ENCODE measurements around the gene PYDC1. TPM values are rescaled to one million over a fixed set of nuclear protein-coding genes. Genes with fewer than 3 reads are reported as not detected.
"Not testable (repeated sequence)": the region's sequence is repeated elsewhere in the genome, so short reads cannot be mapped to it uniquely, and the experiment has no call there.

Gene PYDC1
- polyA plus RNA-seq (ENCODE audit: insufficient read length in 4 of 4) = not detected

DNA sequence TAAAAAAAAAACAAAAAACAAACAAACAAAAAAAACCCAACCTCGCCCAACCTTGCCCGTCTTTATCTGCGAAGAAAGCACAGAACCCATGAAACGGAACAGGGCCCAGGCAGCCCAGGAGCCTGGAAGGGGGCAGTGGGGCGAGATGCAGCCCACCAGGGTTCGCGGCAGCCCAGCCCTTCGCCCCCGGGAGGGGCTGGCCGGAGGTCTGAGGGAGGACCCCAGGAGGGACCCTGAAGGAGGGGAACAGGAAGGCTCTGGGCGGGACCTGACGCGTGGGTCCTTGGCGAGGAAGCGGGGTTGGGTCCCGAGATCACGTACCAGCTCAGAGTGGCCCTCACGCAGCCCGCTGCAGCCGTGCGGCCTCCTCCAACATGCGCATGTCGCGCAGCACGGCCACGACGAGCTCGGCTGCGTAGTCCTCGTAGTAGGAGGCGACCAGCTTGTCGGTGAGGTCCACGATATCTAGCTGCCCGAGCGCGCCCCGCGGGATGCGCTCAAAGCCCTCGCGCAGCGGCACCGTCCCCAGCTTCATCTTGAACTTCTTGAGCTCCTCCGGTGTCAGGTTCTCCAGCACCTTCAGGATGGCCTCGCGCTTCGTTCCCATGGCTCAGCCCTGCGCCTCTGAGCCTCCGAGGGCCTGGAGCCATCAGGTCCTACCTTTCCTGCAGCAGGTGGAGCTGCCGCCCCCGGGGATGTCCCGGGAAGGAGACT, at the start of gene PYDC1:
Gene PYDC1 (minus strand): TSS at position 714 of the 714 bp plus-strand sequence. CDS start 107 bp downstream, at position 607.
- no peak for DNase-seq (ENCODE audit: low read depth in 4 of 4, low spot score in 3 of 4)

DNA sequence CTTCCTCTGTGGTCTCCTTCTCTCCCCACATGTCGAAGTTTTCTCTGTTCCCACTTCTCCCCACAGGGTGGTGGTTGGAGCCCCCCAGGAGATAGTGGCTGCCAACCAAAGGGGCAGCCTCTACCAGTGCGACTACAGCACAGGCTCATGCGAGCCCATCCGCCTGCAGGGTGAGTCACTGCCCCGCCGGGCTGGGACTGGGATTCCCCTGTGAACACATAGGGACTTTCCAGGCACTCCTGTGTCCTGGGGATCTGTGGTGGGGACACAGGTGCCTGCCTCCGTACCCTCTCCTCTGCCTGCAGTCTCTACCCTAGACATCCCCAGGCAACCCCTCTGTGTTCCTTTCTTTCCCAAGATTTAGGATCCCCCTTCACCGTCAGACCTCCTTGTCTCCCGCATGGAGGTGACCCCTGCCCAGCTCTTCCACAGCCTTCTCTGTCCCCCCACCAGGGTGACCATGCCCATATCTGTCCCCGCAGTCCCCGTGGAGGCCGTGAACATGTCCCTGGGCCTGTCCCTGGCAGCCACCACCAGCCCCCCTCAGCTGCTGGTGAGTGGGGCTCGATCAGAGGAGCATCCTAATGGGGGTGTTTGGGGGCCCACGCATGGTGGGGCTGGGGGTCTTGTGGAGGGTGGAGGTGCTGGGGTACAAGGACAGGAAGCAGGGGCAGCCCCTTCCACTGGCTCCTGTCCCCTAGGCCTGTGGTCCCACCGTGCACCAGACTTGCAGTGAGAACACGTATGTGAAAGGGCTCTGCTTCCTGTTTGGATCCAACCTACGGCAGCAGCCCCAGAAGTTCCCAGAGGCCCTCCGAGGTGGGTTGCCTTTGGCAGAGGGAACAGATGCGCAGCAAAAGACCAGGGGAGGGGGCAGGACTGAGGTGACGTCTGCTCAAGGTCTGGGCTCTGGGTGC, 48.7 kb upstream of the PYDC1 start:
- DNase-seq (ENCODE audit: low read depth in 4 of 4, low spot score in 3 of 4) = no peak

DNA sequence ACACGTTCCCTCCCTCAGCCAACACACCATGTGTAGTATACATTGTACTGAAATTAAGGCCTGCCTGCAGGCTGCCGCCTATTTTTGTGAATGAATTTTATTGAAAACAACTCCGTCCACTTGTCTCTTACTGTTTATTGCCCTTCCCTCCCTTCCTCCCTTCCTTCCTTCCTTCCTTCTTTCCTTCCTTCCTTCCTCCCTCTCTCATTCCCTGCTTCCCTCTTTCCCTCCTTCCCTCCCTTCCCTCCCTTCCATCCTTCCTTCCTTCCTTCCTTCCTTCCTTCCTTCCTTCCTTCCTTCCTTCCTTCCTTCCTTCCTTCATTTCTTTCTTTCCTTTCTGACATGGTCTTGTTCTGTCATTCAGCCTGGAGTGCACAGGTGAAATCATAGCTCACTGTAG, 45.1 kb upstream of the PYDC1 start:
- no peak for DNase-seq (ENCODE audit: low read depth in 4 of 4, low spot score in 3 of 4)

DNA sequence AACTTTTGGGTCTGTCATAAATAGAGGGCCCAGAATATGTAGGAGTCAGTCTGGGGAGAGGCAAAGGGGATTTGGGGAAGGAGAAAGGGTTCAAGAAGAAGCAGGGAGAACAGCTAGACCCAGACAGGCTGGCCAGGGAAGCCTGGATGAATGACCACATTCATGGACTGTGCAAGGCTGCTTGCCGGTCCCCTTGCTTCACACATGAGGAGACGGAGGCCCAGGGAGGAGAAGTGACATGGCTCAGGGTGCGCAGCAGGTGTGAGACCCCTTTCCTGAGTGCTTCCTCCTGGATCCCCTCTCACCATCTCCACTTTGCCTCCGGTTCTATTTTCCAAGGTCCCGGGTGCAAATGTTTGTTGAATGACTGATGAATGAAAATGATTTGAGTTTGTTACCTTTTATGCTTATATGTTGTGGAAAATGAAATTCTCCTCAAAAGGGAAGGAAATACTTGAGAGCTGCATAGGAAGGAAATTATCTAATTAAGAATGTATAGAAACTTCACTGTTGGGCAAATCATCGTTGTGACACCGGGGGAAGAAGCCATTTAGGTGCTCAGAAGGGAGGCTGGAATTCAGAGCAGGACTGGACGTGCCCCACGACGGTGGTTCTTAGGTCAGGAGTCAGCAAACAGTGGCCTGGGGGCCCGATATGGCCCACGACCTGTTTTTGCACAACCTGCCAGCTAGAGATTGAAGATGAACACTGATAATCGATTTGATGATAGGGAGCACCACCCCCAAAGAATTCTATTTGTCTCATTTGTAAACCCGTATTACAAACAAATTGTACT, 43.4 kb upstream of the PYDC1 start:
- no peak for DNase-seq (ENCODE audit: low read depth in 4 of 4, low spot score in 3 of 4)

DNA sequence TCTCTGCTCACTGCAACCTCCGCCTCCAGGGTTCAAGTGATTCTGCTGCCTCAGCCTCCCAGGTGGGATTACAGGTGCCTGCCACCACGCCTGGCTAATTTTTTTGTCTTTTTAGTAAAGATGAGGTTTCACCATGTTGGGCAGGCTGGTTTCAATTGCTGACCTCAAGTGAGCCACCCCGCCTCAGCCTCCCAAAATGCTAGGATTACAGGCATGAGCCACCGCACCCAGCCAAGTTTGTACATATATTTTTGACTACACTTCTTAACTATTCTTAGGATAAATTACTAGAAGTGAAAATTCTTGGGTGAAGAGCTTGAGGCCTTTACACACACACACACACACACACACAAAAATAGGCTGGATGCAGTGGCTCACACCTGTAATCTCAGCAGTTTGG, 41.4 kb upstream of the PYDC1 start:
- no peak for DNase-seq (ENCODE audit: low read depth in 4 of 4, low spot score in 3 of 4)

DNA sequence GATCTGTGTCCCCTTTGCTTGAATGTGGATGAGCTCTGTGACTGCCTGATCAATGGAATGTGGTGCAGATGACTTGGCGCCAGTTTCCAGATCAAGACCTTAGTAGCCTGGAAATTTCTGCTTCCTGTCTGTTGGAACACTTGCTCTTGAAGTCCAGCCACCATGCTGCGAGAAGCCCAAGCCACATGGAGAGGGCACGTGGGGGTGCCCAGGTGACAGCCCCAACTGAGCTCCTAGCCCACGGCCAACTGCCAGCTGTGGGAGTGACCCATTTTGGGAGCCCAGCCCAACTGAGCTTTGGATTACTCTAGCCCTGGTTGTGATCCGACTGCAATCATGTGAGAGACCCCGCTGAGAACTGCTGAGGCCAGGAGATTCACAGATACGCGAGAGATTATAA, 39.5 kb upstream of the PYDC1 start:
- no peak for DNase-seq (ENCODE audit: low read depth in 4 of 4, low spot score in 3 of 4)

DNA sequence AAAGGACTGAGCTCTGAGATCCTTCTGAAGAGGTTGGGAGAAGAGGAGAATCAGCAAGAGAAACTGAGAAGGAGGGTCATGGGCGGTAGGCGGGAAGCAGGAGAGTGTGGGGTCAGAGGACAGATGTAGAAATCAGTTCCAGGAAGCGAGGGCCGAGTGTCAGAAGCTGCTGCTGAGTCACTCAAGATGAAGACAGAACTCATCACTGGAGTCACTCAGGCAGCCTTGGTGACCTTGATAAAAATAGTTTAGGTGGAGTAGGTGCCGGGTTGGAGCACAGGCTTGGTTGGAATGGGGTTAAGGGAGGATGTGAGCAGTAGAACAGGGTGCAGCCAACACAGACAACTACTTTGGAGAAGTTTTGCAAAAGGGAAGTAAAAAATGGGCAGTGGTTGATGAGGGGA, 36.7 kb upstream of the PYDC1 start:
- no peak for DNase-seq (ENCODE audit: low read depth in 4 of 4, low spot score in 3 of 4)

DNA sequence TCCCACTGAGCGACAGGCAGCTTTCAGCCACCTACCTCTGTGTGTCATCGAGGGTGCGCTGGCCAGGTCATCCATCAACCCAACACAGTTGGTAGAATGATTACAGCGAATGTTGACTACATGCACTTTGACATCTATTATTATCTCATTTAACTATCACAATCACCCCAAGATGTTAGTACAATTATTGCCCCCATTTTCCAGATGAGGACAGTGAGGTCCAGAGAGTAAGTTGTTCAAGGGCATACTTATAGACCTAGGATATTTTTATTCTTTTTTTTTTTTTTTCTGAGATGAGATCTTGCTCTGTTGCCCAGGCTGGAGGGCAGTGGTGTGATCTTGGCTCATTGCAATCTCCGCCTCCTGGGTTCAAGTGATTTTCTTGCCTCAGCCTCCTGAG, 34.5 kb upstream of the PYDC1 start:
- no peak for DNase-seq (ENCODE audit: low read depth in 4 of 4, low spot score in 3 of 4)

DNA sequence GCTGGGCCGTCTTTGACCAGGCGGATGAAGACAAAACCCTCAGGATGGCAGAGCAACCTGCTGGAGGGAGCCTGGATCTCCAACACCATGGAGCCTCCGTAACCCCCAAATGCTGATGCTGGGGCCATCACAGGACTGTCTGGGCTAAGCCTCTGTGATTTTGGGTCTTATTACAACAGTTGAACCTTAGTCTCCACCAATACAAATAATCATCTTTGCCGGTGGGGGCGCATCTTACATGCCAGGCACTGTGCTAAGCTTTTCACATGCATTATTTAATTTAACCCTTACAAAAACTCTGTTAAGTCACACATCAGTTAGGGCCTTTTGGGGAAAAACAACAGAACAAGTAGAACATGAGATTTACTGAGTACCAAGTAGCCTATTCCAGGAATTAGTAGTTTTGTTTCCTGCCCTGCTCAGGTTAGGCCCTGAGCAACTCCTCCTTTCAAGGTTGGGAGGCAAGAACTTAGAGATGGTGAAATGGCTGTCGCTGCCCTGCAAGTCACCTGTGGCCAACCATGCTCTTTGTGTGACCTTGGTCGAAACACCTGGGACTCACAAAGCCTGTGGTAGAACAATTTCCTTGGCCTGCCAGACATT, 33.9 kb upstream of the PYDC1 start:
- no peak for DNase-seq (ENCODE audit: low read depth in 4 of 4, low spot score in 3 of 4)

DNA sequence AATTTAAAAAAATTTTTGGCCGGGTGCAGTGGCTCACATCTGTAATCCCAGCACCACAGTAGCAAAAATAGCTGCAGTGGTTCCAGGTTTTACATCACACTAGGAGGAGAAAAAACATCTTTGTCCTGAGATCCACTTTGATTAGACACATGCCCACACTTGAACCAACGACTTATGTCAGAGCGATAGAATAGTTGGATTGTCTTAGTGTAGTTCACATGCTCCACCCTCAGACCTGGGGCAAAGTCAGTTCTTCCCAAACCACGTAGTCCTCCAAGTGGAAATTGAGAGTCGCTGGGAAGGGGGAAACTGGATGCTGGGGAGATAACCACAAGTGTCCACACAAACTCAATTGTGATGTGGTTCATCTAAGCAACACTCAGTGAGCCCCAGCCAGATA, 31.4 kb upstream of the PYDC1 start:
- no peak for DNase-seq (ENCODE audit: low read depth in 4 of 4, low spot score in 3 of 4)

DNA sequence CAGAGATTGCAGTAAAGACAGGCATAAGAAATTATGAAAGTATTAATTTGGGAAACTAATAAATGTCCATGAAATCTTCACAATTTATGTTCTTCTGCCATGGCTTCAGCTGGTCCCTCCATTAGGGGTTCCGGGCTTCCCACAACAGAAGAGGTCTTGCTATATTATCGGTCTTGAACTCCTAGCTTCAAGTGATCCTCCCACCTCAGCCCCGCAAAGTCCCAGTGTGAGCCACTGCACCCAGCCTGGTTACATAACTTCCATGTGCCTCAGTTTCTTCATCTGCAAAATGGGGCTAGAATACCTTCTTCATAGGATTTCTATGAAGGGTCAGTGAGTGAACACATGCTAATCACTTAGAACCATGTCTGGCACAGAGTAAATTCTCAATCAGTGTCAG, 29.4 kb upstream of the PYDC1 start:
- no peak for DNase-seq (ENCODE audit: low read depth in 4 of 4, low spot score in 3 of 4)

DNA sequence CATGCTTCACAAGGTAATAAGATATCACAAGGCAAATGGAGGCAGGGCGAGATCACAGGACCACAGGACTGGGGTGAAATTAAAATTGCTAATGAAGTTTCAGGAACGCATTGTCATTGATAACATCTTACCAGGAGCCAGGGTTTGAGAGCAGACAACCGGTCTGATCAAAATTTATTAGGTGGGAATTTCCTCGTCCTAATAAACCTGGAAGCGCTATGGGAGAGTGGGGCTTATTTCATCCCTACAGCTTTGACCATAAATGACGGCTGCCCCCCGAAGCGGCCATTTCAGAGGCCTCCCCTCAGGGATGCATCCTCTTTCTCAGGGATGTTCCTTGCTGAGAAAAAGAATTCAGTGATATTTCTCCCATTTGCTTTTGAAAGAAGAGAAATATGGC, 28.7 kb upstream of the PYDC1 start:
- not testable (repeated sequence) for DNase-seq (ENCODE audit: low read depth in 4 of 4, low spot score in 3 of 4)

DNA sequence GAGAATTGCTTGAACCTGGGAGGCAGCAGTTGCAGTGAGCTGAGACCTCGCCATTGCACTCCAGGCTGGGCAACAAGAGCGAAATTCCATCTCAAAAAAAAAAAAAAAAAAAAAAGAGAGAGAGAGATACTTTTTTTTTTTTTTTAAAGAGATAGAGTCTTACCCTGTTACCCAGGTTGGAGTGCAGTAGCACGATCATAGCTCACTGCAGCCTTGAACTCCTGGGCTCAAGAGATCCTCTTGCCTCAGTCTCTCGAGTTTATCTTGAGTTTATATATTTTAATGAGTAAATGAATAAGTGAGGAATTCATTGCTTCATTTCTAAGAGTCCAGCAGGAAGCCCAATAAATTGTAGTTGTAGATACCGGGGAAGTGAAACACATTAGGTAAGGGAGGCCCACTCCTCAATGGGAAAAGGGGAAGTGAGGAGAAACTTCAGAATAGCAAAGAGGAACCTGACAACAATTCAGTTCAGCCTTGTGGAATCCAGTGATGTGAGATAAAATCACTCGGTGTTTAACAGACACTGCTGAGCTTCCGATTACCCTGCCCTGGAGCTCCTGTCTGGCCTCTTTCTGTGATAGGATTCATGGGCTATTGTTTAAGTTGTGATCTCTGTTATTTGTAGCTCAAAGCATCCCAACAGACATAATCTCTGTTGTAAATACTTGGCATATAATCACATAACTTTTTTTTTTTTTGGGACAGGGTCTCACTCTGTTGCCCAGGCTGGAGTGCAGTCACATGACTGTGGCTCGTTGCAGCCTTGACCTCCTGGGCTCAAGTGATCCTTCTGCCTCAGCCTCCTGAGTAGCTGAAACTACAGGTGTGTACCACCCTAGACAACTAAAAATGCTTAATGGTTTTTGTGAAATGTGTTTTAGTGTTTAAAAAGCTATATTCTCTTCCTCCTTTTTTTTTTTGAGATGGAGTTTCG, 27.1 kb upstream of the PYDC1 start:
- DNase-seq (ENCODE audit: low read depth in 4 of 4, low spot score in 3 of 4) = no peak

DNA sequence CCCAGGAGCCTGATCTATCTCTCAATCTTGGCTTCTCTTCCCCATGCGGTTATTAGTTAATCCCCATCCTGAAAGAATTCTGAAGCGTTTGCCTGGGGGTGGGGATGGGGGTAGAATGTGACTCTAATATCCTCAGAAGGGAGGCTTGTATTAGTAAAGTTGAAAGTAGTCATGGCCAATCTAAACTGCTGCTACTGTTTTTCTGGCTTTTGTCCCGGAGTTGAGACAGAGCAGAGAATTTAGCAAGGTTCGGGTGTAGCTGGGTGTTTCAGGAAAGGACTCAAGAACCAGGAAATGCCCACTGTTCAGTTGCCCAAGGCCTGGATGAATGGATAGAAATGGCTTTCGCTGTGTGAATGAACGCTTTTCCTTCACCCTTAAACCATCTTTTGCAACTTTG, 25.3 kb upstream of the PYDC1 start:
- DNase-seq (ENCODE audit: low read depth in 4 of 4, low spot score in 3 of 4) = no peak

DNA sequence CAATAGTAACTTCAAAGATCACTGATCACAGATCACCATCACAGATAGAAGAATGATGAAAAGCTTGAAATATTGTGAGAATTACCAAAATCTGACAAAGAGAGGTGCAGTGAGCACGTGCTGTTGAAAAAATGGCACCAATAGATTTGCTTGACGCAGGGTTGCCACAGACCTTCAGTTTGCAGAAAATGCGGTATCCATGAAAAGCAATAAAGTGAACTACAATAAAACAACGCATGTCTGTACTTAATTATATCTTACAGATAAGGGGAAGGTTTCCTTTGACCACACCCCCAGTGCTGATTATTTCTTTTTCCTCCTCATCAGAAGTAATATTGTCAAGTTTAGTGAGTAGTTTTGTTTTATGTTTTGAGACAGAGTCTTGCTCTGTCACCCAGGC, 21.1 kb upstream of the PYDC1 start:
- no peak for DNase-seq (ENCODE audit: low read depth in 4 of 4, low spot score in 3 of 4)

DNA sequence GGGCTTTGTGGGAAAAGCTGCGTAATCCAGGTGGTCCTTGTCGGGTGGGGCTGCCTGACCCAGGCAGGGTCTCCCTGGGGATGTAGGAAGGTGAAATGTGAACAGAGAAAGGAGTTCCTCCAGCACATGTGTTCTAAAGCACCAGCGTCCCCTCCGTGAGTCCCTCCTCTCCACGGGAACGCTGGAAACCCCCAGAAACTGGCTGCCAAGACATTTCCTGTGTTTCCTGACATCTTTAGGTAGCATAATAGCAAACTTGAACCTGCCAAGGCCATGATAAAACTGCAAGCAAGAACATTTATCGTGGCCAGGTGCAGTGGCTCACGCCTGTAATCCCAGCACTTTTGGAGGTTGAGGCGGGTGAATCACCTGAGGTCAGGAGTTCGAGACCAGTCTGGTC, 12.6 kb upstream of the PYDC1 start:
- no peak for DNase-seq (ENCODE audit: low read depth in 4 of 4, low spot score in 3 of 4)

DNA sequence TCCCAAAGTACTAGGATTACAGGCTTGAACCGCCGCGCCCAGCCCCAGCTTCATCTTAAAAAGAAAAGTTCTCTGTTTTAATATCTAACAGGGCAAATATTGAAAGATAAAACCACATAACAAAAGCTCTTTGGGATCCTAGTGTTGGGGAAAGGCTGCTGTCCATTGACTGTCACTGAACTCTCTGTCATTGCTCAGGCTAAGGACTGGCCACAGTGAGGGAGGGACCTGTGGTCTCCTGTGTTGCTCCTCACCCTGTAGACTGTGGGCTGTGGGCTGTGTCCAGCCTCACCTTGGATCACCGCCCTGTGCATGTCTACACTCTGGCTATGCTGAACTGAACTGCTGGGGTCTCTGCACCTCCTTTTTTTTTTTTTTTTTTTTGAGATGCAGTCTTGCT, 11.3 kb upstream of the PYDC1 start:
- no peak for DNase-seq (ENCODE audit: low read depth in 4 of 4, low spot score in 3 of 4)

DNA sequence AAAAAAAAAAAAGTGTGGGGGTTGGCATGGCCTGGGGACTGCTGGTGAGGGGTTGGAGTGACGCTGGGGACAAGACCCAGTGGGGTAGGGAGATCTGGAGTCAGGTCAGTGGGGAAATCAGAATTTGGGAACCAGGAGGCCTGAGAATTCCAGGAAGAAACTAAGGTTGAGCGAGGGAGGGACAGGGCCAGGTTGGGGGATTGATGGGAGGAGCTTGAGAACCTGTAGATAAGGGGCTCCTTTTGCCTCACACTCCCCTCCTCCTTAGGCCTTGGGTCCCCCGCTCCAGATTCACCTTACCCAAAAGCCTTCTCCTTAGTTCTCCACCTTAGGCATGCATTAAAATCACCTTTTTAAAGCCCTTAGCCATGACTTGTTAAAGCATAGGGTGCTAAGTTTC, 8.3 kb upstream of the PYDC1 start:
- DNase-seq (ENCODE audit: low read depth in 4 of 4, low spot score in 3 of 4) = no peak

DNA sequence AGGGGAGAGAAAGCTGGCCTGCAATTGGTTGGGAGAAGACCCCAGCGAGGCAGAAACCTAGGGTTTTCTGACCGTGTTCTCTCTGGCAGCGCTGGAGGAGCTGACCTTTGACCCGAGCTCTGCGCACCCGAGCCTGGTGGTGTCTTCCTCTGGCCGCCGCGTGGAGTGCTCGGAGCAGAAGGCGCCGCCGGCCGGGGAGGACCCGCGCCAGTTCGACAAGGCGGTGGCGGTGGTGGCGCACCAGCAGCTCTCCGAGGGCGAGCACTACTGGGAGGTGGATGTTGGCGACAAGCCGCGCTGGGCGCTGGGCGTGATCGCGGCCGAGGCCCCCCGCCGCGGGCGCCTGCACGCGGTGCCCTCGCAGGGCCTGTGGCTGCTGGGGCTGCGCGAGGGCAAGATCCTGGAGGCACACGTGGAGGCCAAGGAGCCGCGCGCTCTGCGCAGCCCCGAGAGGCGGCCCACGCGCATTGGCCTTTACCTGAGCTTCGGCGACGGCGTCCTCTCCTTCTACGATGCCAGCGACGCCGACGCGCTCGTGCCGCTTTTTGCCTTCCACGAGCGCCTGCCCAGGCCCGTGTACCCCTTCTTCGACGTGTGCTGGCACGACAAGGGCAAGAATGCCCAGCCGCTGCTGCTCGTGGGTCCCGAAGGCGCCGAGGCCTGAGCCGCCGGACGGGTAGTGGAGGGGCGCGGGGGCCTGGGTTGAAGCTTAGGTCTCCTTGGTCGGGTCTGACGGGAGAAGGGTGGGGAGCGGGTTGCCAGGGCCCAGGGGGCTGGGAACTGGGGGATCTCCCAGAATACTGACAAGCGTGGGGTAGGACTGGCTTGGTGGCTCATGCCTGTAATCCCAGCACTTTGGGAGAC, 7.4 kb upstream of the PYDC1 start:
- DNase-seq (ENCODE audit: low read depth in 4 of 4, low spot score in 3 of 4) = no peak
